ENCODE measurements around the gene NEU2.
"Not testable (repeated sequence)": the region's sequence is repeated elsewhere in the genome, so short reads cannot be mapped to it uniquely, and the experiment has no call there.

Gene NEU2

GRCh38 chr2:233058717-233059546, 26.5 kb downstream of the NEU2 start:
- no peak for DNase-seq

GRCh38 chr2:233059547-233059796, 27.0 kb downstream of the NEU2 start:
- no peak for DNase-seq

- peak; percentile 90 for DNase-seq
Observed at GRCh38 chr2:233059797-233060500, 27.5 kb downstream of the NEU2 start, which contains the start of gene INPP5D. TSS of gene INPP5D (plus strand) at chr2:233060342. CDS start at chr2:233060479, 137 bp downstream.

- no peak for DNase-seq
Observed at GRCh38 chr2:233060501-233060979, 28.1 kb downstream of the NEU2 start.

GRCh38 chr2:233060980-233061590, 28.6 kb downstream of the NEU2 start:
- peak; percentile 59 for DNase-seq

- peak; percentile 47 for DNase-seq
Observed at GRCh38 chr2:233061591-233062450, 29.3 kb downstream of the NEU2 start.

GRCh38 chr2:233062451-233062850, 30.0 kb downstream of the NEU2 start:
- no peak for DNase-seq

- DNase-seq, result no peak
Observed at GRCh38 chr2:233062946-233063268, 30.4 kb downstream of the NEU2 start.

GRCh38 chr2:233063269-233063975, 30.9 kb downstream of the NEU2 start:
- DNase-seq, result peak; percentile 33

GRCh38 chr2:233063976-233064411, 31.5 kb downstream of the NEU2 start:
- DNase-seq, result no peak

- DNase-seq, result no peak
Observed at GRCh38 chr2:233064530-233065199, 32.2 kb downstream of the NEU2 start.

- DNase-seq, result not testable (repeated sequence)
Observed at GRCh38 chr2:233065200-233065589, 32.7 kb downstream of the NEU2 start.

GRCh38 chr2:233065954-233066470, 33.5 kb downstream of the NEU2 start:
- DNase-seq, result no peak

- no peak for DNase-seq
Observed at GRCh38 chr2:233068762-233069418, 36.4 kb downstream of the NEU2 start.

- DNase-seq, result no peak
Observed at GRCh38 chr2:233072838-233073237, 40.4 kb downstream of the NEU2 start.

- no peak for DNase-seq
Observed at GRCh38 chr2:233074106-233074505, 41.6 kb downstream of the NEU2 start.

GRCh38 chr2:233075141-233075965, 42.9 kb downstream of the NEU2 start:
- peak; percentile 35 for DNase-seq

- DNase-seq, result peak; percentile 58
Observed at GRCh38 chr2:233075966-233076339, 43.5 kb downstream of the NEU2 start.

GRCh38 chr2:233076749-233077148, 44.3 kb downstream of the NEU2 start:
- DNase-seq, result no peak

- no peak for DNase-seq
Observed at GRCh38 chr2:233079473-233079877, 47.0 kb downstream of the NEU2 start.
